Liver (tissue), 9 donors: ENCODE results near the gene SLC35F4. TPM values are rescaled to one million over a fixed set of nuclear protein-coding genes. Genes with fewer than 3 reads are reported as not detected.
"Not testable (repeated sequence)": the region's sequence is repeated elsewhere in the genome, so short reads cannot be mapped to it uniquely, and the experiment has no call there.

Experiments used
- DNase-seq: peaks from one replicate; pipeline ENCODE4 v3.0.0-alpha.2; 2017; ENCODE audit warnings: low spot score
- H3K27ac ChIP-seq, 2 donors: one replicate each; pipeline ENCODE4 v1.7.0; 2013; ENCODE audit warnings: inconsistent platforms in 2 of 2, low read length in 2 of 2, control low read depth in 1 of 2, low read depth in 1 of 2, mild to moderate bottlenecking in 1 of 2
- H3K27me3 ChIP-seq, 4 donors: one replicate each; pipeline versions ENCODE4 v1.6.1 to v1.7.0; 2013; ENCODE audit warnings: low read length in 3 of 4, inconsistent platforms in 1 of 4, mild to moderate bottlenecking in 1 of 4, moderate library complexity in 1 of 4; ENCODE audit not compliant: control insufficient read depth in 4 of 4, insufficient read depth in 4 of 4
- H3K36me3 ChIP-seq, 4 donors: one replicate each; pipeline versions ENCODE4 v1.6.1 to v1.7.0; 2013; ENCODE audit warnings: low read length in 3 of 4, mild to moderate bottlenecking in 3 of 4, low read depth in 1 of 4, moderate library complexity in 1 of 4; ENCODE audit not compliant: control insufficient read depth in 4 of 4, insufficient read depth in 3 of 4
- H3K4me1 ChIP-seq, 4 donors: one replicate each; pipeline versions ENCODE4 v1.6.1 to v1.7.0; 2013; ENCODE audit warnings: low read length in 3 of 4, mild to moderate bottlenecking in 3 of 4, moderate library complexity in 1 of 4; ENCODE audit not compliant: control insufficient read depth in 4 of 4, insufficient read depth in 4 of 4
- H3K4me3 ChIP-seq, 3 donors: one replicate each; pipeline versions ENCODE4 v1.6.1 to v1.7.0; 2013; ENCODE audit warnings: low read length in 3 of 3, control low read depth in 1 of 3, low read depth in 1 of 3, mild to moderate bottlenecking in 1 of 3
- H3K9ac ChIP-seq, 2 donors: one replicate each; pipeline ENCODE4 v1.7.0; 2013; ENCODE audit warnings: low read length in 2 of 2, mild to moderate bottlenecking in 2 of 2, moderate library complexity in 2 of 2, control low read depth in 1 of 2, low read depth in 1 of 2
- H3K9me3 ChIP-seq, 4 donors: one replicate each; pipeline versions ENCODE4 v1.6.1 to v1.7.0; 2013; ENCODE audit warnings: low read length in 3 of 4; ENCODE audit not compliant: control insufficient read depth in 4 of 4
- GABPA ChIP-seq, 2 donors: IDR thresholded peaks in 1 of 2; conservative IDR thresholded peaks in 1 of 2; 2 replicates each; pipeline ENCODE4 v1.6.1; 2016; ENCODE audit warnings: antibody characterized with exemption in 2 of 2, mild to moderate bottlenecking in 1 of 2, moderate library complexity in 1 of 2
- NR2F2 ChIP-seq: IDR thresholded peaks from 2 replicates; pipeline ENCODE4 v1.6.1; 2016; ENCODE audit warnings: antibody characterized with exemption
- RAD21 ChIP-seq, 2 donors: IDR thresholded peaks; 2 replicates each; pipeline ENCODE4 v1.6.1; 2016; ENCODE audit warnings: antibody characterized with exemption in 2 of 2, mild to moderate bottlenecking in 2 of 2
- RXRA ChIP-seq, 2 donors: IDR thresholded peaks; 2 replicates each; pipeline ENCODE4 v1.6.1; 2017 to 2018; ENCODE audit warnings: antibody characterized with exemption in 2 of 2, mild to moderate bottlenecking in 1 of 2
- SP1 ChIP-seq: IDR thresholded peaks from 2 replicates; pipeline ENCODE4 v1.6.1; 2018; ENCODE audit warnings: antibody characterized with exemption, mild to moderate bottlenecking
- TAF1 ChIP-seq: conservative IDR thresholded peaks from 2 replicates; pipeline ENCODE4 v1.6.1; 2016; ENCODE audit warnings: antibody characterized with exemption, mild to moderate bottlenecking
- YY1 ChIP-seq: IDR thresholded peaks from 2 replicates; pipeline ENCODE4 v1.6.1; 2016; ENCODE audit warnings: antibody characterized with exemption, mild to moderate bottlenecking
- WGBS: extraction: QIAGEN DNeasy Blood & Tissue Kit; methylation state at CpG from one replicate; pipeline ENCODE4 v1.1.7; 2013; 5-methylcytosine and 5-hydroxymethylcytosine counted together
- polyA plus RNA-seq, 2 donors: library from polyadenylated mRNA; stranded (reverse) in 1 of 2; unstranded in 1 of 2; fragments of 200-250 nt in 1 of 2; fragments of >200 nt in 1 of 2; fragmentation: Nextera tagmentation in 1 of 2; extraction: Ambion mirVana in 1 of 2; gene quantifications; one replicate each; pipeline versions ENCODE4 v1.2.1 to v1.2.3, GENCODE V29; 2013 to 2015
- total RNA-seq, 2 donors: library from RNA; depleted of rRNA; stranded (reverse); fragments of >200 nt; gene quantifications; one replicate each; pipeline ENCODE4 v1.2.3, GENCODE V29; 2014
- TF ChIP-seq, protein P1 (sequence below): IDR thresholded peaks from 2 replicates; pipeline ENCODE4 v1.6.1; 2016; ENCODE audit warnings: antibody characterized with exemption
- TF ChIP-seq, protein P2 (sequence below): IDR thresholded peaks from 2 replicates; pipeline ENCODE4 v1.6.1; 2016; ENCODE audit warnings: antibody characterized with exemption, mild to moderate bottlenecking
- TF ChIP-seq, protein P3 (sequence below): fragments of 150-350 bp; IDR thresholded peaks from 2 replicates; pipeline ENCODE4 v1.5.1; 2017; ENCODE audit warnings: improper control_type of control experiment, low read depth, low read length; ENCODE audit not compliant: missing input control
- TF ChIP-seq, protein P4 (sequence below): IDR thresholded peaks from 2 replicates; pipeline ENCODE4 v1.6.1; 2016; ENCODE audit warnings: antibody characterized with exemption
- donor health status: healthy.
- donor health status: healthy.
- donor health status: healthy.
- donor health status: healthy.
- donor health status: healthy.

Gene SLC35F4
- total and polyA plus RNA-seq, 4 donors = not detected

DNA sequence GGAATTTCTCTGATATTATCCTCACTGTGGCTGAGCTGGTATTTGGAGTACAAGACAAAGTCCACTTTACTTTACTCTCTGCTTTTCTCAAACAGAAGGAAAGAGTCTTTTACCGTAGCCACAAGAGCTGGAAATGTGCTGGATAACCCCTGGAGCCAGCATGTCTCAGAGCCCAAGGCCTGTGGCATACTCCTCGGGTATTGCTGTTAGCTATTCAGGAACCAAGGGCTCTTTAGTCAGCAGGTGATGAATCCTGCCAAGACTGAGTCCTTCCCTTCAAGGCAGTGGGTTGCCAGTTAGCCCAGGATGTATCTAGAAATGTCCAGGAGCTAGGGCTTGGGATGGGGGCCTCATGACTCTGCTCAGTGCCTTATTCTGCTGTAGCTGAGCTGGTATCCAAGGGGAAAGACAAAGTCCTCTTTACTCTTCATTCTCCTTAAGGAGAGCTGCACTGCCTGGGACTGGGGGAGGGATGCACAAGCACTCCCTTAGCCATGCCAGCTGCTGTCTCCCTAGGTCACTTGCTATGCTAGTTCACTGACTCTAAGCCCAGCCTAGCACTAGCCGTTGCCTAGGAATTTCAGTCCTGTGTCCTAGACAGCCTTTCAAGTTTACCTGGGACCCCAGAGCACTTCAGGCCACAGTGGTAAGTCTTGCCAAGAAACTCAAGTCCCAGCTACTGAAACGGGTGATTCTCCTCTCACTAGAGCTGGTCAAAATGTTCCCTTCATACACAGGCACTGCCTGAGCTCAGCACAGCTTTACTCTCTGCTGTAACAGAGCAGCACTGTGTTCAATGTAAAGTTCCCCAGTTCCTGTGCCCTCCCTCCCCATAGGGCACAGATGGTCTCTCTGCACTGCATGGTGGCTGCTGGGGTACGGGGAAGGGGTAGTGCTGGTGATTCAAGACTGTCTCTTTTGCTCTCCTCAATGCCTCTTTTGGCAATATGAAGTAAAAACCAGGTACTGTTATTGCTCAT, 136.4 kb downstream of the SLC35F4 start:
- TF ChIP-seq RXRA (IDR thresholded peaks at IDR 0.05) (no peak), GABPA (IDR thresholded peaks at IDR 0.05 in 1 of 2, conservative IDR thresholded peaks at IDR 0.05 in 1 of 2) (no peak), YY1 (no peak), TAF1 (no peak)
- TF ChIP-seq, protein P1, sequence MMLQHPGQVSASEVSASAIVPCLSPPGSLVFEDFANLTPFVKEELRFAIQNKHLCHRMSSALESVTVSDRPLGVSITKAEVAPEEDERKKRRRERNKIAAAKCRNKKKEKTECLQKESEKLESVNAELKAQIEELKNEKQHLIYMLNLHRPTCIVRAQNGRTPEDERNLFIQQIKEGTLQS = no peak
- TF ChIP-seq, protein P2, sequence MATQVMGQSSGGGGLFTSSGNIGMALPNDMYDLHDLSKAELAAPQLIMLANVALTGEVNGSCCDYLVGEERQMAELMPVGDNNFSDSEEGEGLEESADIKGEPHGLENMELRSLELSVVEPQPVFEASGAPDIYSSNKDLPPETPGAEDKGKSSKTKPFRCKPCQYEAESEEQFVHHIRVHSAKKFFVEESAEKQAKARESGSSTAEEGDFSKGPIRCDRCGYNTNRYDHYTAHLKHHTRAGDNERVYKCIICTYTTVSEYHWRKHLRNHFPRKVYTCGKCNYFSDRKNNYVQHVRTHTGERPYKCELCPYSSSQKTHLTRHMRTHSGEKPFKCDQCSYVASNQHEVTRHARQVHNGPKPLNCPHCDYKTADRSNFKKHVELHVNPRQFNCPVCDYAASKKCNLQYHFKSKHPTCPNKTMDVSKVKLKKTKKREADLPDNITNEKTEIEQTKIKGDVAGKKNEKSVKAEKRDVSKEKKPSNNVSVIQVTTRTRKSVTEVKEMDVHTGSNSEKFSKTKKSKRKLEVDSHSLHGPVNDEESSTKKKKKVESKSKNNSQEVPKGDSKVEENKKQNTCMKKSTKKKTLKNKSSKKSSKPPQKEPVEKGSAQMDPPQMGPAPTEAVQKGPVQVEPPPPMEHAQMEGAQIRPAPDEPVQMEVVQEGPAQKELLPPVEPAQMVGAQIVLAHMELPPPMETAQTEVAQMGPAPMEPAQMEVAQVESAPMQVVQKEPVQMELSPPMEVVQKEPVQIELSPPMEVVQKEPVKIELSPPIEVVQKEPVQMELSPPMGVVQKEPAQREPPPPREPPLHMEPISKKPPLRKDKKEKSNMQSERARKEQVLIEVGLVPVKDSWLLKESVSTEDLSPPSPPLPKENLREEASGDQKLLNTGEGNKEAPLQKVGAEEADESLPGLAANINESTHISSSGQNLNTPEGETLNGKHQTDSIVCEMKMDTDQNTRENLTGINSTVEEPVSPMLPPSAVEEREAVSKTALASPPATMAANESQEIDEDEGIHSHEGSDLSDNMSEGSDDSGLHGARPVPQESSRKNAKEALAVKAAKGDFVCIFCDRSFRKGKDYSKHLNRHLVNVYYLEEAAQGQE = no peak
- no peak overlapping the region for H3K27ac ChIP-seq
- no peaks in the 10 kb centered on the region for H3K9me3 ChIP-seq
- H3K9ac ChIP-seq = no peak overlapping the region
- H3K4me3 ChIP-seq = no peak overlapping the region
- no peaks in the 10 kb centered on the region for H3K4me1 ChIP-seq
- WGBS = 43% methylated on average over 5 of the region's 5 CpGs
- no peaks in the 10 kb centered on the region for H3K36me3 ChIP-seq
- no peak for DNase-seq
- no peaks in the 10 kb centered on the region for H3K27me3 ChIP-seq

DNA sequence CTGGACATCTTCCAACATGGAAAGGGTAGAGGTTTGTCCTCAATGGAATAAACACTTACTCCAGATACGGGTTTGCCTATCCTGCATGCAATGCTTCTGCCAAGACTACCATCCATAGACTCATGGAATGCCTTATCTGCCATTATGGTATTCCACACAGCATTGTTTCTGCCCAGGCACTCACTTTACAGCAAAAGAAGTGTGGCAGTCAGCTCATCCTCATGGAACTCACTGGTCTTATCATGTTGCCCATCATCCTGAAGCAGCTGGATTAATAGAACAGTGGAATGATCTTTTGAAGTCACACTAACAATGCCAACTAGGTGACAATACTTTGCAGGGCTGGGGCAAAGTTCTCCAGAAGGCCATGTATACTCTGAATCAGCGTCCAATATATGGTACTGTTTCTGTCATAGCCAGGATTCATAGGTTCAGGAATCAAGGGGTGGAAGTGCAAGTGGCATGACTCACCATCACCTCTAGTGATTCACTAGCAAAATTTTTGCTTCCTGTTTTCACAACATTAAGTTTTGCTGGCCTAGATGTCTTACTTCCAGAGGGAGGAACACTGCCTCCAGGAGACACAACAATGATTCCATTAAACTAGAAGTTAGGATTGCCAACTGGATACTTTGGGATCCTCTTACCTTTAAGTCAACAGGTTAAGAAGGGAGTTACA, 140.4 kb downstream of the SLC35F4 start:
- Histone ChIP-seq H3K27me3 (peaks cover 0 to 2% (median 0%) of the 10 kb centered on the region in 4 donors), H3K9ac (no peak overlapping the region), H3K4me1 (no peaks in the 10 kb centered on the region), H3K27ac (no peak overlapping the region), H3K9me3 (no peaks in the 10 kb centered on the region), H3K4me3 (no peak overlapping the region), H3K36me3 (no peaks in the 10 kb centered on the region)
- TF ChIP-seq SP1 (no peak), TAF1 (no peak), RAD21 (IDR thresholded peaks at IDR 0.05) (no peak), NR2F2 (no peak)
- TF ChIP-seq, protein P3, sequence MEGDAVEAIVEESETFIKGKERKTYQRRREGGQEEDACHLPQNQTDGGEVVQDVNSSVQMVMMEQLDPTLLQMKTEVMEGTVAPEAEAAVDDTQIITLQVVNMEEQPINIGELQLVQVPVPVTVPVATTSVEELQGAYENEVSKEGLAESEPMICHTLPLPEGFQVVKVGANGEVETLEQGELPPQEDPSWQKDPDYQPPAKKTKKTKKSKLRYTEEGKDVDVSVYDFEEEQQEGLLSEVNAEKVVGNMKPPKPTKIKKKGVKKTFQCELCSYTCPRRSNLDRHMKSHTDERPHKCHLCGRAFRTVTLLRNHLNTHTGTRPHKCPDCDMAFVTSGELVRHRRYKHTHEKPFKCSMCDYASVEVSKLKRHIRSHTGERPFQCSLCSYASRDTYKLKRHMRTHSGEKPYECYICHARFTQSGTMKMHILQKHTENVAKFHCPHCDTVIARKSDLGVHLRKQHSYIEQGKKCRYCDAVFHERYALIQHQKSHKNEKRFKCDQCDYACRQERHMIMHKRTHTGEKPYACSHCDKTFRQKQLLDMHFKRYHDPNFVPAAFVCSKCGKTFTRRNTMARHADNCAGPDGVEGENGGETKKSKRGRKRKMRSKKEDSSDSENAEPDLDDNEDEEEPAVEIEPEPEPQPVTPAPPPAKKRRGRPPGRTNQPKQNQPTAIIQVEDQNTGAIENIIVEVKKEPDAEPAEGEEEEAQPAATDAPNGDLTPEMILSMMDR = no peak
- TF ChIP-seq, protein P4, sequence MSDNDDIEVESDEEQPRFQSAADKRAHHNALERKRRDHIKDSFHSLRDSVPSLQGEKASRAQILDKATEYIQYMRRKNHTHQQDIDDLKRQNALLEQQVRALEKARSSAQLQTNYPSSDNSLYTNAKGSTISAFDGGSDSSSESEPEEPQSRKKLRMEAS = no peak
- WGBS = 65% methylated on average over 2 of the region's 2 CpGs
- no peak for DNase-seq

DNA sequence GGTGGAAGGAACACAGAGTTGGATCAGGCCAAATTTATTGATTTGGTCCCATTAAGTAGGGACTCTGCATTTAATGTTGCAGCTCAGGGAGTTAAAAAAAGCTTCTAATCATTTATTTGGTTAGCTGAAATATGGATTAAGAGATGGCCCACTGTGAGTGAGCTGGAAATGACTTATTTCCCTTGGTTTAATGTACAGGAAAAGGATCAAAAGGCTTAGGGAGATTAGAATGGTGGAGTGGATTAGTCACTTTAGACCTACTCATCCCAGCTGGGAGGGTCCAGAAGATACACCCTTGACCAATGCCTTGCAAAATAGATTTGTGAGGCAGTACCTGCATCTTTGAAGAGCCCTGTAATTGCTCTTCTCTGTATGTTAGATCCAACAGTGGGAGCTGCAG, 143.8 kb downstream of the SLC35F4 start:
- not testable (repeated sequence) for H3K27ac ChIP-seq, H3K4me1 ChIP-seq, H3K27me3 ChIP-seq, H3K4me3 ChIP-seq, H3K36me3 ChIP-seq, H3K9me3 ChIP-seq, H3K9ac ChIP-seq, DNase-seq
